TTC549 (cell line): ENCODE data around the gene PCSK5.
"Not testable (repeated sequence)": the region's sequence is repeated elsewhere in the genome, so short reads cannot be mapped to it uniquely, and the experiment has no call there.

ENCODE experiments used
- FAIRE-seq: peaks from 2 replicates; lab custom pipeline; 2012; peaks lifted over from hg19 to GRCh38; lab: Jason Lieb, UNC

Gene PCSK5

DNA sequence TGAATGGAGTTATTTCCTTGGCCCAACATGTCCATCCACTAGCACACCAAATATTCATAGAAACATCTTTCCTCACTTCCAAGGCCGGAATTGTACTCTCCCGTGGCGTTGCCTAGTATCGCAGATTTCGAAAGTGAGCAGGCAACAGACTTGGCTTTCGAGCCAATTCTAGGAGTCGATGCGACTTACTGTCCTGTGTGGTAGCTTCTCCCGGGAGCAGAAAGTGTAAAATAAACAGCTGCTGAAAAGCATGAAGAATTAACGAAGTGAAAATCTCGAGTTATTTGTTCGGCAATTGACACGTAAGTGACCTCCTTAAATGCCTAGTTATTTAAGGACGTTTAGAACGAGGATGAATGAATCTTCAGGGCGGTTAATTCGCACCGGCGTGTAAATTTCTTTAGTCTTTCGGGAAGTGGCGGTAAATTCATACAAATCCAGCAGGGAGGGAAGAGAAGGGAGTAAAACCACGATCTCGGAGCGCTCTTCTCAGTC, 449 bp upstream of the PCSK5 start:
- FAIRE-seq = no peak

DNA sequence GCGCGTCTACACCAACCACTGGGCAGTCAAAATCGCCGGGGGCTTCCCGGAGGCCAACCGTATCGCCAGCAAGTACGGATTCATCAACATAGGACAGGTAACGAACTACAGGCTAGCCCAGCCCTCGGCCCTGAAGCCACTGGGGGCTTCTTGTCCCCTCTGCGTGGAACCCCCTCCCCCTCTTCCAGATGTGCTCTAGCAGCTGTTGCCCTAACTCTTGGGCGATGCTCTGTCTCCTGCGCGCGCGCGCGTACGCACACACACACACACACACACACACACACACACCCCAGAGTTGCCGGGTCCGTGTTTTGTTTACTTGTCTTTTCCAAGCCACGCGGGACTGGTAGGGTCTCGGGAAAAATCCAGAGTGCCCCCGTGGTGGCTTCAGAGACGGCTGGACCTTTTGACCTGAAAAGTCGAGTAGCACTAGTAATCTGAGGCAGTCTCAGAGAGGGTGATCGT, 836 bp downstream of the PCSK5 start:
- no peak for FAIRE-seq

DNA sequence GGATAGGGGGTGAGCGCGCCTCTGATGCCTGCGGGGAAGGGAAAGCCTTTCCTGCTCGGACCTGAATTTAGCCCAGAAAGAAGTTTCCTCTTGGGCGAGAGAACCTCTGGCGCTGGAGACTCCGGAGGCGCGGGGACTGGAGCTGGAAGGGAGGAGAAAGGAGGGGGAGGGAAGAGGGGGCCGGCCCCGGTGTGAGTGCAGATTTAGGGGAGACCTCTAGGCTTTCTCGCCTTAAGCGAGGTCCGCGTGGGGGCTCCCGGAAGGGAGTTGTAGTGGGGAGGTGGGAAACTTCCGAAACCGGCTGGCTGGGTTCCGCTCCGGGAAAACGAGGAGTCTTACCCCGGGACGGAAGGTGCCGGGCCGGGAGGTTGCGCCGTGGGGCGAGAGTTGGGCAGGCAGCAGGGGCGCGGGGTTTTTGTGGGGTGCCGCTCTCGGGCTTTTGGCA, 1.3 kb downstream of the PCSK5 start:
- FAIRE-seq = no peak

DNA sequence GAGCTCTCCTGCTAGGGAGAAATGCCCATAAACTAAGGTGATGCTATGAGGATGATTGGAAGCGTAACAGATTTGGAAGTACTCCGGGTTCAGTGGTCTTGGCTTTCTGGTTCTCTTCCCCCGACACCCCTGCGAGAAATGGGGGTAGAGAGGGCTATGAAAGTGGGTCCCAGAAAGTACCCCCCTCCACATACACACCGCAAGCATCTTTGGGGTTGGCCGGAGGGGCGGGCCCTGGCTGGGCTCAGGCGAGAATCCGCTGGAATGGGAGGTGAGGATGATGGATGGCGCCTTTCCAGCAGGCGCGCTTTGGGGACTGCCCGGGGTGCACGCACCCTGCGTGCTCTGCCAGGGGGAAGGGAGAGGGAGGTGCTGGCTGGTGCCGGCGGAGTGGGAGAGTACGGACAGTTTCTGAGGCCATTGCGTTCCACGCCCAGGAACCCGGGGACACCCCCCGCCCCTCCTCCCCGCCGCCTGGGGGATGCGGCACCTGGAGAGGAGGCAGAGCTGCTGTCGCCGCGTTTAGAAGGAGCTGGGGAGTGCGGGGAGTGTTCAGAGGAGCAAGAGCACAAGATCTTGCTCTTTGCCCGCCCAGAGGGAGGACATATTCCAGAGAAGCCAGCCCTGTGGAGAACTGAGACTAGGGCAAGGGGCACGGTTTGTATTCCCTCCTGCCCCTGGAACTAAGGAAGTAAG, 1.9 kb downstream of the PCSK5 start:
- no peak for FAIRE-seq

DNA sequence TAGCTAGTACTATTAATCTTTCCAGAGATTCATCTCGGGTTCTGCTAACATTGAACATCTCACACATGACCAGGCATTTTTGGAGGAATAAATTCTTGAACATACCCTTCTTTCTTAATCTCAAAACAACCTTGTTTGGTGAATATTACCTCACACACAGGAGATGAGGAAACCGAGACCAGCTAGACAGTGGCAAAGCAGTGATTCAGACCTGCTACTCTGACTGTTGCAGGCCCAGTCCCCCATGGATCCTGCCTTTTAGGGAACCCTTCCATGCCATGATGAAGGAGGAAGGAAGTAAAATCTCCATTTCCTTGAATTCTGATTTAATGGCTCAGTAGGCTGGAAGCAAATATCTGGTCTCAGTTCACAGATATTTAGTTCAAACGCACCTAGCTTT, 2.6 kb downstream of the PCSK5 start:
- no peak for FAIRE-seq

DNA sequence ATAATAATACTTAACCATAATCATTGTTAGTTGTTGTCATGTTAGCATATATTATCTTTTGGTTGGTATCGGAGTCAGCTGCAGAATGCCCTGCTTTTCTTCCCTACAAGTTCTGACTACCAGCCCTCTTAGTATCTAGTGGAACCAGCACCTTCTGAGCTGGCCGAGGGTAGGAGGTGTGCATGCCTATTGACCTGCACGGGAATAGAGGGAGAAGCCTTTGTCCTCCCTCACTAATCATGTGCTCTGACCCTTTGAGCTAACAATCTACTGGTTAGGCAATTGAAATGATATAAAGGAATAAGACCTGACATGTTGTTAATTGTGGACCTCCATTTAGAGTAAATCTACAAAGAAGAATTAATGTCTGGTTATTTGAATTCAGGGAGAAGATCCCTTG, 4.1 kb downstream of the PCSK5 start:
- FAIRE-seq = no peak

DNA sequence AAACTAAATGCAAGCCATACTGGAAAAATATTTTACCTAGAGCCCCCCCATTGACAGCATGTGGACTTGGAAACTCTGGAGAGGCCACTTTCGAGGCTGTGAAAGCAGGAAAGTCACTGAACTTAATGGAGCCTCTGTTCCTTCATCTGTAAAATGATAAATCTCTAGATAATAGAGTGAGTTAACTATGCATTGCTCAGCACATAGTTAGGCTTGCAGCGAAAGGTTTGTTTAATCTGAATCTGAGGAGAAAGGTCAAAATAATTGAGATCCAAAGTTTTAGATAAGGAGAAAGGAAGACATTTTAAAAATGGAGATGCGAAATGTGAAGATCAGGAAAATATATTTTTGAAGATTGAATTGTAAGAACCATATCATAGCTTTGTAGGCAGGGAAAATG, 4.6 kb downstream of the PCSK5 start:
- no peak for FAIRE-seq

DNA sequence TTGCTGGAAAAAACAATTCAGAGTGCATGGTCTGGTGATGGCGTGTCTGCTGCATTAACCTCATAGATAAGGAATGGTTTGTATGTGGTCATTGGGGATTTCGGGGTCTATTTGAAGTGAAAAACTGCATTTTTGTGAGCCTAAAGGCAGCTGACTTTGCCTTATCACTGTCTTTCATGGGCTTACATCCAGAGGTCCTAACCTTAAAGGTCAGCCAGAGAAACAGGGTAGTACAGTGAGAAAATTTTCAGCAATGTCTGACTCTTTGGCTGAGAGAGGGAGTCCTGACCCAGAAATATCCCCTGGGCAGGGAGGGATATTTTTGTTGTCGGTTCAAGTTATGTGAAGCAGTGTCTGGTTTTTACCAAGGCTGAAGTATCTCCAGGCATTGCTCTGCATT, 5.7 kb downstream of the PCSK5 start:
- no peak for FAIRE-seq

DNA sequence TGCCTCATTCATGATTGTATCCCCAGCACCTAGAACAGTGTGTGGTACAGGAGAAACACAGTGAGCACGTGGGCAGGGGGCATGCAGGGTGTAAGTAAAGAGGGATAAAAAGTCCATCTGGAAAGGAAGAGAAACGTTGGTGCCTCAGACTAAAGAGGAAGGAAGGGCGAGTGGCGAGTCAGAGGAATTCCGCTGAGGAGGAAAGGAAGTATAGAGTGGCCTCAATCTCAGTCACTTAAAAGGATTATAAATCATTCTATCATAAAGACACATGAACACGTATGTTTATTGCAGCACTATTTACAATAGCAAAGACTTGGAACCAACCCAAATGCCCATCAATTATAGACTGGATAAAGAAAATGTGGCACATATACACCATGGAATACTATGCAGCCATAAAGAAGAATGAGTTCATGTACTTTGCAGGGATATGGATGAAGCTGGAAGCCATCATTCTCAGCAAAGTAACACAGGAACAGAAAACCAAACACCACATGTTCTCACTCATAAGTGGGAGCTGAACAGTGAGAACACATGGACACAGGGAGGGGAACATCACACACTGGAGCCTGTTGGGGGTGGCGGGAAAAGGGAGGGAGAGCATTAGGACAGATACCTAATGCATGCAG, 10.5 kb downstream of the PCSK5 start:
- not testable (repeated sequence) for FAIRE-seq

DNA sequence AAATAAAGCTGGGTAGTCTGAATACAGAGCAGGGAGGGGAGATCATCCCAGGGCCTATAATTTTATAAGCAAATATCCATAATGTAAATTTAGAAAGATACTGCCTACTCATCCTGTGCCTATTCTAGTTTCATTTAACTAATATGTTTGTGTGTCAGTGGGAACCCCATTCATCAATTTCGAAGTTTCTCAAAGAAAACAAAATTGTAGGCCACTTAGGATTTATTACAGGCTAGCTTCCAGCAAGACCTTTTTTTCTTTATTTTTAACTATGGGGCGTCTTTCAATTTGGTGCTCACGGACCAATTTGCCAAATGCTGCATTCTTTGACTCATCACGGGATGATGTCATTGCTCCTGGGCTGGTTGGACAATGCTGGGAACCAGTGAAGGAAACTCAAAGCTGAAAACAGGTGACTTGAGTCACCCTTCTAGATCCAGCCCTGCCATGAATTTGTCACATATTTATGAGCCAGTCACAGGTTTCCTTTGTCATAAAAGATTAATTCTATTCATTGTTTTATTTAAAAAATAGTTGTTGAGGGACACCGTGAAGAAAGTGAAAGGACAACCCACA, 13.4 kb downstream of the PCSK5 start:
- no peak for FAIRE-seq

DNA sequence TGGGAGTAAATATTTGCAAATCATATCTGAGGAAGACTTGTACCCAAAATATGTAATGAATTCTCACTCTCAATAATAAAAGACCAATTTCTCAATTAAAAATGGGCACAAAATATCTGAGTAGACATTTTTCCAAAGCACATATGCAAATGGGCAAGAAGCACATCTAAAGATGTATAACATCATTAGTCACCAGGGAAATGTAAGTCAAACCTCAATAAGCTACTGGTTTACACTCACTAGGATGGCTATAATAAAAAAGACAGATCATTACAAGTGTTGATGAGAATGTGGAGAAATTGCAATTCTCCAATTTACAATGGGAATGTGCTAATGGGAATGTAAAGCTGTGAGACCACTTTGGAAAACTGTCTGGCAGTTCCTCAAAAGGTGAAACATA, 13.9 kb downstream of the PCSK5 start:
- no peak for FAIRE-seq

DNA sequence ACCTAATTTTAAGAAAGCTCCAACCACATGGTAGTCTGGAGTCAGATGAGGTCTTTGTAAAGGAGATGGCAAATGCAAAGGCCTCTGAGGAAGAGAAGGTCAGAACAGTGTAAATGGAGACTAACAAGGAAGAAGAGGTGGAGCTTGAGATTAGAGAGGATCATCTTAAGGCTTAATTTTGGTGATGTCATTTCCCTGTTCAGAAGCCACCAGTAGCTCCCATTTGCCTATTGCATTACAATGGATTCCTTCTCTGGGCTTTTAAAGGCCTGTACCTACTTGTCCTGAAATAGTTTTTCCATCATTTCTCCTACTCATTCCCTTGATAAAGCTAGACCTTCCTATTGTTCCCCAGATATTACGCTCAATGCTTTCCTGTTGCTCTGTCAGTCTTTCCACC, 16.1 kb downstream of the PCSK5 start:
- no peak for FAIRE-seq

DNA sequence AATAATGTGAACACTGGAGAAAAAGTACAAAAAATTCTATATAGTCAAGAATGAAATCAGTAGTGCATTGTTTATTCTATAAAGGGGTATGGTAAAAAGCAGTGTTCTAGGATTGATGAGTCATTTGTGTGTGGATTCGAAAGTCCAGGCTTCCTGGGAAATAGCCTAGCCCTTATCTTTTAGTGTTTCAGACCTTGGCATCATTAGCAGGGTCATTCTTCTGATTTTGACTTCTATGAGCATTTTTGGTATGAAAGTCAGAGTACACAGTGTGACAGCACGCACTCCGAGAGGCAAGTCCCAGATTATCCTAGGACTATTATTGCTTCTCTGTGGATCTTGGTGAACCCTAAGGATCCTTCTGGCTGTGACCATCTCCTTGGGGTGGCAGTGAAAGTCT, 16.9 kb downstream of the PCSK5 start:
- FAIRE-seq = no peak

DNA sequence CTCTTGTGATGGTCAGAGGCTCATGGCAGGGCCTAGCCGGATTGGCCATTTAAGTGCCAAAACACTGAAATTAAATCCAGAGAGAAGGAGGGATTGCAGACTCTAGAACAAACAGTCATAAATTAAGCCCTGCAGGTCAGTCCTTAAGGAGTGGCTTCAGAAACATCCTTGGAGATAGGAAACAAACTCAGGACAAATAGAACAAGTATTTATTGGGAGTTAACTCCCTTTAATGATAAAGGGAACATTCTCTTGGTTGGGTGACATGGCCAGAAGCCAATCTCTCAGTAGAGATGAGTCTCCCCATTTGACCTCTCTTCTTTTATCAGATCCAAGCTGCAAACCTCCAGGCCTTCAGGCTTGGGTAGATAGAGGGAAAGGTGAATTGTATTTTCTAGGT, 17.4 kb downstream of the PCSK5 start:
- no peak for FAIRE-seq

DNA sequence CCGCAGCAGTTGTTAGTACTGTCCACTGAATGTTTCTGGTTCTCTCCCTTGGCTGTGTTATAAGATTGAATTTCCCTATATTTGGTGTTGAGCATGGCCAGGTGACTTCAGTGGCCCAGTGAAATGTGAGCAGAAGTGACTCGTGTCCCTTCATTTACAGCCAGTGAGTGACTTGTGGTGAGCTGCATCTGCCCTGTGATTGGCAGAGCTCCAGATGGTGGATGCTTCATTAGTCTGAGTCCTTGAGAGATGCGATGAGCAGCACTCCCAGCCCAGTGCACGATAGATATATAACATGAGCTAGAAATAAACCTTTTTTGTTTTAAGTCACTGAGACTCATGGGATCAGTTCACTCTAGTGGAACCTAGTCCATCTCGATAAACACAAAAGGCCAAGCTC, 19.3 kb downstream of the PCSK5 start:
- no peak for FAIRE-seq

DNA sequence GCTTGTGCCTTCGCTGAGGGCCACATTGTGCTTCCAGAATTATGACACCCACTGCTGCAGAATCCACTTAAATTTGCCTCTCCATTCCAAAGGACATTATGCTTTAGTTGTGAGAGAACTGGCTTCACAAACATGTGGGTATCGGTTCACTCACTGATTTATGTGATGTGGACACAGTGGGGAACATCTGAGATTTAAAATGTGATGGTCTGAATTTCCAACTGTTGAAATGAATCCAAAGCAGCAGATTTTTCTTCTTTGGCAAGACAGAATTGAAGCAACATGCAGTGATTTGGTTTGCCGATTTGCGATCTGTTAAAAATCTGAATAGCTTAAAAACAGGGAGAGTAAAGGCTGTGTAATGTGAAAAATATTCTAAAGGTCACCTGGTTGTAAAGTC, 20.3 kb downstream of the PCSK5 start:
- FAIRE-seq = no peak

DNA sequence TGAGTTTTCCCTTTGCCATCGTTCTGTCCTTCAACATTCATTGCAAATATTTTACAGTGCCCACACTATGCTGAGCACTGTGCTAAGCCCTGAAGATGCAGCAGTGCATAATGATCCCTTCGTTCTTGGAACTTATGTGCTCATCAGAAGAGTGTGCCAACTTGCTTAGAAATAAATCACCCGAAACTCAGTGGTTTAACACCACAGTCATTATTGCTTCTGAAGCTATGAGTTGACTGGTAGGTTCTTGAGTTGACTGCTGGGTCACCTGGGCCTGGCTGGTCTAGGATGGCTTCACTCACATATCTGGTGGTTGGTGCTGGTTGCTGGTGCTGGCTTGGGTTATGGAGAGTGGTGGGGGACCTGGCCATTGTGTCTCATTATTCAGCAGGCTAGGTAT, 20.9 kb downstream of the PCSK5 start:
- FAIRE-seq = no peak

DNA sequence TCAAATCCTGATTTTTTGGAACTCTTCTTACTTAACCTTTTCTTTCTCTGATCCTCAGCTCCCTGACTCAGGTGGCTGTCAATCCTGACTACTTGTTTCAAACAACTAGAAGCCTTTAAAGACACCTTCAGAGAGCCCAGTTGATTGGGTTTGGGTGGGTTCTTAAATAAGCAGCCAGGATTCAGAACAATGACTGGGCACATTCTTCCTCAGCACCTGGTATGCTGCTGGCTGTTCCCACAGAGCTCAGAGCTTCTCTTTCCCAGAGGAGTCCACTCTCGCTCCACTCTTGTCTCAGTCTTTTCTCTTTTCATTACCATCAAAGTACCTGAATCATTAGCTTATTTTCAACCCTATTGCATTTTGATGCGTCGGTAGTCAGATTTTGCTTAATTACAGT, 22.5 kb downstream of the PCSK5 start:
- FAIRE-seq = no peak

DNA sequence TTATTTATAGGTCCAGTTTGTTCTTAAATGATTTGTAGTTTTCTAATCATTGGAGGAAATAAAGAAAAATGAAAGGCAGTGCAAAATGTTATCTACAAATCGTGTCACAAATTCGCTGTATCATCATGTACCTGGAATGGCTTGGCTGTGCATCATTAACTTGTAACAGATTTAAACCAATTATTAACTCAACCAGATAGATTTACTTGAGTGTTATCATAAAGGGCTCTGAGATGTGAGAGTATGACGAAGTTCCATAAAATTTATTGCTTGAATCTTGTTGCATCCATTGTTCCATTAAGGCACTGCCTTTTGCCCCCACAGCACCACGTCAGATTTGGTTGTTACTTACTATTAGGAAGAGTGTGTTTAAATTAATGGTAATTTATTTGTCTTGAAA, 23.5 kb downstream of the PCSK5 start:
- no peak for FAIRE-seq

DNA sequence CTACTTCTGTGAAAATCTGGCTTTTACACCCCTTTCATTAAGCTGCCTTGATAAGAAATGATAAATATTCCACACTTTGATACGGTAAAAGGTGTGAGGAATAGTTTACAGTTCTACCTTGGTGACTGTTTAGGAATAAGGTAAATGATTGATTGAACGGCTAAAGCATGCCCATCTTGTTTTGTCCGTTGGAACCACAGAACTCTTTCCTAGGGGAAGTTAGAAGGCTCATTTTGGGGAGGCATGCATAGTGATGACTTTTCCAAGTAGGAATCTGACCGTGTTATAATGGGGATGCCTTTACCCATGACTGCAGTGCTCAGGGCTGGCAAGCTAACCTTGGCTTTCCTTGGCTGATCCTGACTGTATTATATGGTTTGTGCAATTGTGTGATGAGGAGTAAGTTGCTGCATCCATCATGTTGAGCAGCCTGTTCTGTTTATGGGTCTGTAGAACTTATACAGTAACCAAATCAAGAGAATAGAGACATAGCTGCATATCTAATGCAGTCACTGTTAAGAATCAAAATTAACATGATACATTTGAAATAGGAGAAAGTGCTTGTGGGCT, 24.5 kb downstream of the PCSK5 start:
- FAIRE-seq = no peak

DNA sequence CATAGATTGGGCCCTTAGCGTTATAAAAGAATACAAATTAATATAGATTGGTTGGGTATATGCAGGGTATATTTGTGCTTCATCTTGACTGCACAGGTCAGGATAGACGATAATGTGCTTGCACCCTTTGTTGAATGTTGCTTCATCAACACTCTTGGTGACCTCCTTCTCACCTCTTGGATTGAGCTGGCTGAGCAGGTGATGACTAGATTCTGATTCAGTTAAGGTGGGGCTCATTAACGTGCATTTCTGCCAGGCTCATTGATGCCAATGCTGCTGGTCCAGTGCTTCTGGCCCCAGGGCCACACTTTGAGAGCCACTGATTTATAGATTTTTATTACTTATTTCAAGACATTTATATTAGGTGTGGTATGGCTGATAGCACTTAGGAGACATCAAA, 27.7 kb downstream of the PCSK5 start:
- no peak for FAIRE-seq

DNA sequence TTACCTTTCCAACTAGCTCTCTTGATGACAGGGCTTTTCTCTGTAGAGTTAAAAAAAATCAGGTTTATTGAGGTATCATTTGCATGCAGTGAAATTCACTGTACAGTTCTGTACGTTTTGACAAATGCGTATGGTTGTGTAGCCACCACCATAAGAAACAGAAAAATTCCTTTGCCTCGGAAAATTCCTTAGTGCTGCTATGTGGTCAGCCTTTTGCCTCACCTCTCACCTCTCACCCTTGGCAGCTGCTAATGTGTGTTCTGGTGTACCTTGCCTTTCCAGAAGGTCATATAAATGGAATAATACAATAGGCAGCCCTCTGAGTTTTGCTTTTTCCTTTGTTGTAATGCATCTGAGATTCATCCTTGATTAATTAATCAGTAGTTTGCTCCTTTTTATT, 28.4 kb downstream of the PCSK5 start:
- no peak for FAIRE-seq

DNA sequence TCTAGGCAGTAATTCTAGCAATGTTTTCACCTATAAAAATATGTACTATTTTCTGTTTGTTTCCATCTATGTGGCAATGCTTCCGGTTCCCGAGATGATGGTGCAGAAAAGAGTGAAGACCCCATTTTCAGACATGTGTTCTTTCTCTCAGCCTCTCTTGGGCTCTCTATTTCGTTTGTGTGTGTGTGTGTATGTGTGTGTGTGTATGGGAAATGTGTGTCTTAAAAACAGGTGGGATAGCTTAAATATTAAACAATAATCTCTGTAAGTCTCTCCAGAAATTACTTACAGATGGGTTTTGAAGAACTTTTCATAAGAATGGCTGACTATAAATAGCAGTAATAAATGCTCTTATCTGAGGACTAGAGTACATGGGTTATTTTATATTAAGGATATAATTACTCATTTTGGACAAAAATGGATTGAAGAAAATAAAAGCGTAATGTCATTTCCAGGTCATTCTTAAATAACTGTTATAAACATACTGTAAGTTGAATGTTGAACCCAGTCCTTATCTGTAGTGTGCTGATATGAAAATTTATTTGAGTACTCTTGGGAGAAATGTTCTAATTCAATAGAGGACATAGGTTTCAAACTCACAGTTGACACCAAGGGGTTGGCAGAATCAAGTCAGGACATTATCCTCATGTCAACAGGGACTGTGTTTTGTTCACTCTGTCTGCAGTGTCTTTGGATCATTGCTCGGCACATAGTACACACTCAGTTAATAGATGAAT, 31.1 kb downstream of the PCSK5 start:
- FAIRE-seq = no peak
